ENCODE data around the gene TBL2.
"Not testable (repeated sequence)": the region's sequence is repeated elsewhere in the genome, so short reads cannot be mapped to it uniquely, and the experiment has no call there.

The TBL2 gene

DNA sequence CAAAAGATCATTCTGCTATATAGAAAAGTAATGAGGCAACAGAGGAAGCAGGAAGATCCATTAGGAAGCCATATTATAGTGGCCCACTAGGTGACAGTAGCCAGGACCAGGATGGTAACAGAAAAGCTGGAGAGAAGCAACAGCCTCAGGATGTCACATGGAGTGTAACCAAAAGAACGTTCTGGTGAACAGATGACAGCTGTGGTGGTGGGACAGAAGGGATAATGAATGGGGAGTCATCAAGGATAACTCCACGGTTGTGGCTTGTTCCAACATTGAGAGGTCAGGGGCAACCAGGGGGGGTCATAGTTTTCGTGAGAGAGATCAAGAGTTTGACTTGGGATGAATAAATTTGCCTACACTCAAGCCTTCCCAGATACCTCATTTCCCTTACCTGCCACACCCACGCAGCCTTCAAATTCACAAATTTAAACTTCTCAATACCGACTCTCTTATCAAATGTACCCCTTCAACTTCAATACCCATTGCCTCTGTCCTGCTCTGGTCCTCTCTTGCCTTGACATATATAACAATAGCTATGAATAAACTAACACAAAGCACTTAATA, 9.3 kb downstream of the TBL2 start:
- FAIRE-seq, result no peak

DNA sequence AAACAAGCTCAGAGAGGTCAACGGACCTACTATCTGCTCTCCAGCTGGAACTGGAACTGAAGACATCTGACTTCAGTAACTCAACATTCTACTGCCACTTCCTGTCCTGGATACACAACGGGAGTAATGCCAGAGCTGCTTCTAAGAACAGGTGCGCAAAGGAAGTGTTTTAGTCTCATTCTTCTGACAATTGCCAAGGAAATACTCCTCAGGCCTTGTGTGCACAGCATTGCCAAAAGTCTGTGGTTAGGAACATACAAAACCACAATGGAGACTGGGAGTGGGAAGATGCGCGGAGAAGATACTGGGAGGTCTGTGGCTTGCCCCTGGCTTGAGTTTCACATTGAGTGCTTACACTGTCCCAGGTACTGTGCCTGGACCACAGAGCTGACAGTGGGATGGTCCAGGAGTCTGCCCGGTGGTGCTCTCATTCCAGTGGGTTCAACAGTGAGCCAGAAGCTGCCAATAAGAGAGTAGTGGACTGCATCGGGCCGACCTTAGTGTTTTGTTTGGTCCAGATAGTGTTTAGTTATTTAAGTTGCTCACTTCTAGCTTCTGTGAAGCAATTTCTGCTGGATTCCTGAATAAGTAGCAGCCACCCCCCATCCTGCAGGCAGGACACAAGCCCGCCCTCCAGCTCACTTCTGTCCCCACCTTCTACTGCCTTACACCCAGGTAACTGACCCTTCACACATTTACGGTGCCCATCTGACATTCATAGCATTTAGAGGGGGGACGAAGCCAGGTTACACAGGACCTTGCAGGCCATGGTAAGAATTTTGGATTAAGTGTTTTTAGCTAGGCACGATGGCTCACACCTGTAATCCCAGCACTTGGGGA, 10.3 kb downstream of the TBL2 start:
- no peak for FAIRE-seq

DNA sequence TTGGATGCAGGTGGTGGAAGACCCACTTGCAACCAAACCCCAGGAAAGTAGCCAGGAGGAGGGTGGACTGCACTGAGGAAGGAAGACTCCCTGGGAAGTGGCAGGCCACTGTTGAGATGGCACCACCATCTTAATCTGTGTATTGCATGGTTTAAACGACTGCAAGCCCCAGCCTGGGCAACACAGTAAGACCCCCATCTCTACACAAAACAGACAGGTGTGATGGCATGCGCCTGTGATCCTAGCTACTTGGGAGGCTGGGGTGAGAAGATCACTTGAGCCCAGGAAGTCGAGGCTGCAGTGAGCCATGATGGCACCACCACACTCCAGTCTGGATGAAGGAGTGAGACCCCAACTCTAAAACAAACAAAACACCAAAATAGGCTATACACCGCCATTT, 11.2 kb downstream of the TBL2 start:
- no peak for FAIRE-seq

DNA sequence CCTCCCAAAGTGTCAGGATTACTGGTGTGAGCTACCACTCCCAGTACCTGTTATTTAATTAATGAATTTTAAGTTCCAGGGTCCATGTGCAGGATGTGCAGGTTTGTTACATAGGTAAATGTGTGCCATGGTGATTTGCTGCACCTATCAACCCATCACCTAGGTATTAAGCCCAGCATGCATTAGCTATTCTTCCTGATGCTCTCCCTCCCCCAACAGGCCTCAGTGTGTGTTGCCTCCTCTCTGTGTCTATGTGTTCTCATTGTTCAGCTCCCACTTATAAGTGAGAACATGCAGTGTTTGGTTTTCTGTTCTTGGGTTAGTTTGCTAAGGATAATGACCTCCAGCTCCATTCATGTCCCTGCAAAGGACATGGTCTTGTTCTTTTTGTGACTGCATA, 11.9 kb downstream of the TBL2 start:
- FAIRE-seq, result not testable (repeated sequence)

DNA sequence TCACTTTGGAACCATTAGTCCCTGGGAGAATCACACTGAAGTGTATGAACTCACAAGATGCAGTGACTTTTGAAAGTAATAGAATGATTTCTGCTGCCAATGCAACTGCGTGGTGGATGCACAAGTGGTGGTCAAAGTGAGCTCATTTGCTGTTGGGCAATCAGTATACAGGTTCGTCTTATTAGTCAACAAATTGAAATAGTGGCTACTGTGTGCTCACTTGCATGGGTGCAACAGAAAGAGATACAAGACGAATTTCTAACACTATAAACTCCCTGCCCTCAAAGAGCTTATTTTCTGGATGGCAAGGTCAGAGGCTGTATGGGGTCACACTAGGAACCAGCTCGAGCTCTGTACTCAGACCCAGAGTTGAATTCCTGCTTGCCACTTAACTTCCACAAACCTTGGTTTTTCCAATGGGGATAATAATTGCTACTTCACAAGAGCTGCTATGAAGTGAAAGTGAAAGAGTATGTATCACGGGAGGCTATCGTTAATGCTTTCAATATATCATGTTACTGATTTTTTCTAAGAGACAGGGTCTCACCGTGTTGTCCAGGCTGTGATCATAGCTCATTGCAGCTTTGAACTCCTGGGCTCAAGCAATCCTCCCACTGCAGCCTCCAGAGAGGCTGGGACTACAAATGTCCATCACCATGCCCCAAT, 12.6 kb downstream of the TBL2 start:
- FAIRE-seq, result no peak

DNA sequence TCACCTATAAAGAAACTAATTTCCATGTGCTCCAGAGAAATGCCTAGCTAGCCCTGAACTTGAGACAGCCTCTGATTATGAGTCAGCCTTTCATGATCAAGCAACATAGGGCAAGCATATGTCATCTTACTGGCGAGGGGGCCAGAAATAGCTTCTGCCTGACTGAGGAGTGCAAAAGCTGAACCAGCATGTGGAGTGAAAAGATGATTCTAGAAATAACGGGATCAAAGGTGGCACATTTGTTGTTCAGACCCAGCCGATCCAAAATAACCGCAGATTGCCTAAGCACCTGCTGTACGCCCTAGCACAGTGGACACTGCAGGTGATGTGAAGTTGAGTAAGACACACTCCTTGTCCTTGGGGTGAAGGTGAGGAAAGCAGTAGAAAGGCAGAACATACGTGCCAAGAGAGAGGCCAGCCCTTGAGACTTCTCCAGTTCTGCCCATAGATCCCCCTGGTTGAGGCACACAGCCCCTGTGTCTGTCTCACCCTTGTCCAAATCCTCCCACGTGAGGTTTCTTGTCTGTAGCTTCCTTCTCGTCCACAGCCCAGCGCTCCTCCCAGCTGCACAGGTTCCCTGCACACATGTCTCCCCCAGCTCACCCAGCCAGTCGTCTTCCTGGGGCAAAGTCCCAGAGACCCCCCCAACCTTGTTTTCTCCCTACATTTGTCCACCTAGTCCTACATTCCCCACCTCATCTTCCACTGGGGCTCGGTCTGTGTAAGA, 18.1 kb downstream of the TBL2 start:
- no peak for FAIRE-seq

DNA sequence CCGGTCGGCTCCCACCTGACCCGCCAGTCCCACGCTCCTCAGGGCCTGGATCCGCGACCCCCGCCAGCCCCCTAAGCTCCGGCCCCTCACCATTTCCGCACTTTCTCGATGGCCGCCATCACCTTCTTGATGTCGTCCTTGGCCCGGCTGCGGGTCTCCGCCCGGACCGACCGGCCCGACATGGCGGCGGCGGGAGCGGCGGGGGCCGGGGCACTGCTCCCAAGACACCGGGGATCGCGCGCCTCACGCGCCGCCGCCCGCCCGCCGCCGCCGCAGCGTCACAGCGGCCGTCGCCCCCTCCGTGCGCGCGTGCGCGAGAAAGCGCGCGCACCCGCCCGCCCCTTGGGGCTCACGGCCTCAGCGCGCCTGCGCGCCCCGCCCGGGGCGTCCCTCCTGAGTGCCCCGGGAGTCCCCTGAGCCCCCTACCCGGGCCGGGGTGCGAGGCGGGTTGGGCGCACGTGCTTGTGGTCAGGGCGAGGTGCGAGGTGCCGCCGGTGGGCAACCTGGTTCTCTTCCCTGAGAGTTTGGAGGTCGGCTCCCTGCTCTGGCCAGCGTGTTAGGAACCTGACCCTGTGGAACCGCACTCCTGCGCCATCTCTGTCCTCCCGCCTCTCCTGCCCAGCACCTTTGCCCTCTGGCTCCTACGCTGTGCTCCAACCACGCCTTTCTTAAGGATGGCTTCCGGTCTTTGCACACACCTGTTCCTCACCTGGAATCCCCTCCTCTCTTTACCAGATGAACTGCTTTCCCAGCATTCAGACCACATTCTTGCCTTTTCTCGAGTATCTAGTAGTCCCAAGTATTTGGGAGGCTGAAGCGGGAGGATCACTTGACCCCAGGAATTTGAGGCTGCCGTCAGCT, 20.8 kb downstream of the TBL2 start, which contains the start of gene BCL7B:
BCL7B (minus strand) TSS at position 294 of the 861 bp plus-strand sequence; CDS start at position 182, 112 bp downstream.
- FAIRE-seq, result no peak

DNA sequence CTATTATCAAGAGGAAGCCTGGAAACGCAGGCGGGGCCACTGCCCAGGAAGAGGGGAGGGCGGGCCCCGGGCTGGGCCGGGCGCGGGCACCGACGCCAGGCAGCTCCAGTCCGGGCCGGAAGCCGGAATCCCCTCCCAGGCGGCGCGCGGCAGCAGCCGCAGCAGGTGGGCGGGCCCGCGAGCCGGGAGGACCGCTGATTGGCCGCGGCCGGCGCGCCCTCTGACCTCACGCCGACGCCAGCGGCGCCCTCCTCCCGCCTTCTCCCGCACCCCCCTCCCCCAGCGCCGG, 21.3 kb downstream of the TBL2 start:
- no peak for FAIRE-seq

DNA sequence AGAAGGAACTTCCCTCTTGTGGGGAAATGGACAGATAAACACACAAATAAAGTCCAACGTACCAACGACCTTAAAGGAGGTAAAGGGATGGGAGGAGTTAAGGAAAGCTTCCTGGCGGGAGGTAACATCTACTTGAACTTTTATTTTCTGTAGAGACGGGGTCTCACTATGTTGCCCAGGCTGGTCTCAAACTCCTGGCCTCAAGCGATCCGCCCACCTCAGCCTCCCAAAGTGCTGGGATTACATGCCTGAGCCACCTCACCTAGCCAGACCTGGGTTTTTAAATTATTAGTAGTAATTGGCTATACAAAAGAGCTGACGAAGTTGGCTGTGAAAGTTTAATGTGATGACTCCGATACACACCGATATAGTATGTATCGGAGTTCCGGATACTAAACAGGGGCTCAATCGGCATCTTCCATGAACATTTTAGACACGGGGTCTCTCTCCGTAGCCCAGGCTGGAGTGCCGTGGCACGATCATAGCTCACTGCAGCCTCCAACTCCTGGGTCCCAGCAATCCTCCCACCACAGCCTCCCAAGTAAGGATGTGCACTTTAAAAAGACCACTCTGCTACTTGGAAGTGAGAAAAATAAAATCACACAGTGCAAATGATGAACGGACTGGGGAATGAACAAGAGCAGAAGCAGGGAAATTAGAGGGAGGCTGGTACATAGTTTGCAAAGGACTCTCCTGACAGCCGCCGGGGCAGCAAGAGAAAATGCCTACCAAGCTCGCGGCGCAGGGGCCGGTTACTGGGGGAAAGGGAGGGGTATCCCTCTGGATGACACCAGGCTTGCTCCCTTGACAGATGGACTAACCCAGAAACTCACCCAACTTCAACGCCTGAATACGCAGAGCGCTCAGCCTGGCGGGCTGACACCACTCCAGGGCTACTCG, 21.9 kb downstream of the TBL2 start:
- FAIRE-seq, result no peak

DNA sequence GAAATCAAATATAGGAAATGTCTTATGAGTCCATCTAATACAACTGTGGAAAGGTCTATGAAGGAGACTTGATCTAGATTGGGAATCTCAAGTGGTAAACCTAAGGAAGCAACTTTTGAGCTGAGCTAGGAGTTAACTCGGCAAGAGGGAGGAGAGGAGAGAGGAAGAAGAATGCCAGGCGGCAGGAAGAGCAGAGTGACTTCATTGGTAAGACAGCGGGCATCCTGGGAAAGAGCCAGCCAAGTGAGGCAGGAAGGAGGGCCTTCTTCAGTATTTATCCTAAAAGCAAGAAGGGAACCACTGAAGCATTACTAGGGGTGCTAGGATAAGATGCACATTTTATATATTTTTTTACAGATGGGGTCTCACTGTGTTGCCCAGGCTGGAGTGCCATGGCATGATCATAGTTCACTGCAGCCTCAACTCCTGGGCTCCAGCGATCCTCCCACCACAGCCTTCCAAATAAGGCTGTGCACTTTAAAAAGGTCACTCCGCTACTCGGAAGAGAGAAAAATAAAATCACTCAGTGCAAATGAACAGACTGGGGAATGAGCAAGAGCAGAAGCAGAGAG, 22.9 kb downstream of the TBL2 start:
- no peak for FAIRE-seq

DNA sequence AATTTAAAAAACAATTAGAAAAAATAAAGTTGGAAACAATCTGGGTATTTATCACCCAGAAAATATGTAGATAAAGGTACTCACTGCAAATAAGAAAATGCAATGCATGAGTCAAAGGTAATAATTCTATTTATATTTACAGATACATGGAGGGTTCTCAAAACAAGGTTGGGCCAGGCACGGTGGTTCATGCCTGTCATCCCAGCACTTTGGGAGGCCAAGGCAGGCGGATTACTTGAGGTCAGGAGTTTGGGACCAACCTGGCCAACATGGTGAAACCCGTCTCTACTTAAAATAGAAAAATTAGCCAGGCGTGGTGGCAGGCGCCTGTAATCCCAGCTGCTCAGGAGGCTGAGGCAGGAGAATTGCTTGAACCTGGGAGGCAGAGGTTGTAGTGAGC, 28.3 kb downstream of the TBL2 start:
- not testable (repeated sequence) for FAIRE-seq

DNA sequence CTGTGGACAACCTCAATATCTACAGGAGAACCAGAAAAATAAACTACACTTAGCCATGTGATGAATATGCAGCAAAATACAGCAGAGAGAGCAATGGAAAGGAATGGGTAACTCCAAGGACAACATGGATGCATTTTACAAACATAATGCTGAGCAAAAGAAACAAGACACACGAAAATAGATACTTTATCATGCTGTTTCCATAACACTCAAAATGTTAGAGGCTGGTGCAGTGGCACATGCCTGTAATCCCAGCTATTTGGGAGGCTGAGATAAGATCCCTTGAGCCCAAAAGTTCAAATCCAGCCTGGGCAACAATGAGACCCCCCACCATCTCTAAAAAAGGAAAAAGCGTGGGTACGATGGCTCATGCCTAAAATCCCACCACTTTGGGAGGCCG, 29.2 kb downstream of the TBL2 start:
- FAIRE-seq, result no peak

DNA sequence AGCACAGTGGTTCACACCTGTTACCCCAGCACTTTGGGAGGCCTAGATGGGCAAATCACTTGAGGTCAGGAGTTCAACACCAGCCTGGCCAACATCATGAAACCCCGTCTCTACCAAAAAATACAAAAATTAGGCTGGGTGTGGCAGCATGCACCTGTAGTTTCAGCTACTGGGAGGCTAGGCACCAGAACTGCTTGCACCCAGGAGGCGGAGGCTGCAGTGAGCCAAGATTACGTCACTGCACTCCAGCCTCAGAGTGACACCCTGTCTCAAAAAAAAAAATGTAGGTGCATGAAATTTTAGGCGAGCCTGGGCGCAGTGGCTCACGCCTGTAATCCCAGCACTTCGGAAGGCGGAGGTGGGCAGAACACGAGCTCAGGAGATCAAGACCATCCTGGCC, 30.5 kb downstream of the TBL2 start:
- FAIRE-seq, result no peak

DNA sequence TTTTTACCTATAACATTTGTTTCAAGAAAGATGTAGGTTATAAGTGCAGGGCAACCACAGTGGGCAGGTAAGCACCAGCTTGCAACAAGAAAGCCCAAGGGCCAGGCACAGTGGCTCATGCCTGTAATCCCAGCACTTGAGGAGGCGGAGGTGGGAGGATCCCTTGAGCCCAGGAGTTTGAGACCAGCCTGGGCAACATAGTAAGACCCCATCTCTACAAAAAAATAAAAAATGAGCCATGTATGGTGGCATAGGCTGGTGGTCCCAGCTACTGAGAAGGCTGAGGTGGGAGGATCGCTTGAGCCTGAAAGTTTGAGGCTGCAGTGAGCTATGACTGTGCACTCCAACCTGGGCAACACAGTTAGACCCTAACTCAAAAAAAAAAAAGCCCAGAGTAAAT, 33.7 kb downstream of the TBL2 start:
- FAIRE-seq, result no peak

DNA sequence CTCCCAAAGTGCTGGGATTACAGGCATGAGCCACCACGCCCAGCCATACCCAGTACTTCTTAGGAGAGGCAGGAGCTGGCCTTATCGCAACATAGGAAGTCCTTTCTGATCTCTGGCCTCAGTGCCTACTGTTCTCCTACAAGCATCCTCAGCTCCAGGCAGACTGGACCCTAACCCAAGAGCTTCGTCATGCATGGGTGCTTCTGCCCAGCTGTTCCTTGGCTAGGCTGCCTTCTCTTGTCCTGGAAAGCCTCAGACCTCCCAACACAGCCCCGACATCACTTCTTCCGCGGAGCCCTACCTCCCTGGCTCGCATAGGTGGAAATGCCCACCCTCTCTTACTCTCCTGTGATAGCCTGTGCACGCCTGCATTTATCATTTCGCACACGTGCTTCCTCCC, 36.7 kb downstream of the TBL2 start:
- FAIRE-seq, result no peak

DNA sequence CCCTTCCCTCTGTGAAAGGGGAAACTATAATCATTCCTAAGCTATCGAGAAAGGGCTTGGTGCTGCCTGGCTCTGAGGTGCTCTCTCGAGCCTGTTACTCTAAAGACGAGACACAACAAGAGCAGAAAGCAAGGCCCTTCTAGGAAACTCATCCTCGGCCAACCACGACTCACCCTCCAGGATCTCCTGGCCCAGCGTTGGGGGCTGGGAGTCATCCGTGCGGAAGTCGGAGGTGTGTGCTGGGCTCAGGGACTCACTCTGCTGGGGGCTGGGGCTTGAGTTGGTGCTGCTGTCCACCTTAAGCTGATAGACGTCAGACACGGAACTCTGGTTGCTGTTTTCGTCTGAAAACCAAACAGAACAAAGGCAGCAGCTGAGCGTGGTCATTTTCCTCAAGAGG, 38.7 kb downstream of the TBL2 start:
- no peak for FAIRE-seq

DNA sequence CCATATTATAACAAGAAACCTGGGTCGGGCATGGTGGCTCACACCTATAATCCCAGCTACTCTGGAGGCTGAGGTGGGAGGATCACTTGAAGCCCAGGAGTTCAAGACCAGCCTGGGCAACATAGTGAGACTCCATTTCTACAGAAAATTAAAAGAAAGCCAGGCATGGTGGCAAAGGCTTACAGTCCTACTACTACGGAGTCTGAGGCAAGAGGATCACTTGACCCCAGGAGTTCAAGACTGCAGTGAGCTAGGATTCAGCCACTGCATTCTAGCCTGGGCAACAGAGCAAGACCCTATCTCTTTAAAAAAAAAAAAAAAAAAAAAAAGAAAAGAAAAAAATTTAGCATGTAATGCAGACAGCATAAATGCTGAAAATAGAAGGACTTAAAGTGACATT, 39.9 kb downstream of the TBL2 start:
- FAIRE-seq, result not testable (repeated sequence)

DNA sequence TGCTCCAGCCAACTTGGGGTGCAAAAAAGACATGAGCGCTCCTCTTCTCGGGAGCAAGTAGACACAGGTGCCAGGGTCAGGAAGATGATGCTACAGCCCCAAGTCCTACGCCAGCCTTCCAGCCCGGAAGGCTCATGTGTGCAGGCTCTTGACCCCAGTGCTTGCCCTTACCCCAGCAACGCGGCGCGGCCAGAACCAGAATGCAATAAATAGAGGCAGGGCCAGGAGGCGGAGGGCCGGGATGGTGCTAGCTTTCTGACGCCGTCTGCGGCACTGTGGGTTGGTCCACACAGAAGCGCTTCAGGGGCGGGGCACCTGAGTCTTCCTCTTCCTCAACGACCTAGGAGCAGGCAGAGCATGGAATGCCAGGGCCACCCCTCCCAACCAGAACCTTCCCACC, 41.3 kb downstream of the TBL2 start:
- no peak for FAIRE-seq

DNA sequence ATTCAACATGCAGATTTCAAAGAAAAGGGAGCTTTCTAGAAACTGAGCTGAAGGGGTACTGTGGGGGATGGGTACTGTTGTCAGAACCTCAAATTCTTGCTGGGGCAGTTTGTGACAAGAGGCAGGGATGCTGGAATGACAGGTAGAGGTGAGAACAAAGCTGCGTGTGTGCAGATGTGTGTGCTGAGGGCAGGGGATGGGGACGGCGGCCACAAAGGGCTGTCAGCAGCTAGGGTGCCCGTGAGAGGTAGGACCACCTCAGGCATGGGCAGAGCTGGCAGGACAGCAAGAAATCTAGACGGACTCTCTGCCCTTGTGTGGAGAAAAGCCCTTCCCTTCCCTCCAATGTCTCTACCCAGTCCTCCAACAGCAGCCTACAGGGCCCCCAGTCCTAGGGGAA, 41.9 kb downstream of the TBL2 start:
- no peak for FAIRE-seq

DNA sequence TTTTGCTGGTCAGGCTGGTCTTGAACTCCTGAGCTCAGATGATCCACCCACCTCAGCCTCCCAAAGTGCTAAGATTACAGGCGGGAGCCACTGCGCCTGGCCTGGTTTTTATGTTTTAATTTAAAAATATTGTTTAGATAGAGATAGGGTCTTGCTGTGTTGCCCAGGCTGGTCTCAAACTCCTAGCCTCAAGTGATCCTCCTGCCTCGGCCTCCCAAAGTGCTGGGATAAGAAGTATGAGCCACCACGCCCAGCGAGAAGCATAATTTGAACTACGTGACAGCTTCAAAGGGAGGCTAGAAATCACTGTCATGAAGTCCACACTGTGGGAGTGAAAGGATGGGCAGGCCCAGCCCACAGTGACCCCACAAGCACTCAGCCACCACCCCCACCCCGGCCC, 42.5 kb downstream of the TBL2 start:
- not testable (repeated sequence) for FAIRE-seq

DNA sequence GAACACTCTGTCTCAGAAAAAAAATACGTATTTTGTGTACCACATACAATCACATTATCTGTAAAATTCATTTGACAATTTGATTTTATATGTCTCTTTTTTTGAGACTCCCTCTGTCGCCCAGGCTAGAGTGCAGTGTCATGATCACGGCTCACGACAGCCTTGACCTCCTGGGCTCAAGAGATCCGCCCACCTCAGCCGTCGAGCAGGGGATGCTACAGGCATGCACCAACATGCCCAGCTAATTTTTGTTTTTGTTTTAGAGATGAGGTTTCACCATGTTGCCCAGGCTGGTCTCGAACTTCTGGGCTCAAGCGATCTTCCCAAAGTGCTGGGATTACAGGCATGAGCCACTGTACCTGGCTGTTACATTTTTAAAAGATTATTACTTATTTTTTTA, 44.6 kb downstream of the TBL2 start:
- no peak for FAIRE-seq

Data from colon (tissue), 2 donors.